ENCODE results near the gene CYP4A22. TPM values are rescaled to one million over a fixed set of nuclear protein-coding genes. Genes with fewer than 3 reads are reported as not detected.

Gene CYP4A22
- total and polyA plus RNA-seq, 7 donors: 1.4 TPM; not detected in 6

- intact Hi-C loops (cut with DNase I): no loop called here
- WGBS, 2 donors: 76 to 78% methylated on average over 7 of the region's 7 CpGs
- TF ChIP-seq POLR2A (IDR thresholded peaks at IDR 0.05) (no peak), POLR2AphosphoS5 (IDR thresholded peaks at IDR 0.05) (no peak), EP300 (IDR thresholded peaks at IDR 0.05) (no peak)
- TF ChIP-seq, protein P1, sequence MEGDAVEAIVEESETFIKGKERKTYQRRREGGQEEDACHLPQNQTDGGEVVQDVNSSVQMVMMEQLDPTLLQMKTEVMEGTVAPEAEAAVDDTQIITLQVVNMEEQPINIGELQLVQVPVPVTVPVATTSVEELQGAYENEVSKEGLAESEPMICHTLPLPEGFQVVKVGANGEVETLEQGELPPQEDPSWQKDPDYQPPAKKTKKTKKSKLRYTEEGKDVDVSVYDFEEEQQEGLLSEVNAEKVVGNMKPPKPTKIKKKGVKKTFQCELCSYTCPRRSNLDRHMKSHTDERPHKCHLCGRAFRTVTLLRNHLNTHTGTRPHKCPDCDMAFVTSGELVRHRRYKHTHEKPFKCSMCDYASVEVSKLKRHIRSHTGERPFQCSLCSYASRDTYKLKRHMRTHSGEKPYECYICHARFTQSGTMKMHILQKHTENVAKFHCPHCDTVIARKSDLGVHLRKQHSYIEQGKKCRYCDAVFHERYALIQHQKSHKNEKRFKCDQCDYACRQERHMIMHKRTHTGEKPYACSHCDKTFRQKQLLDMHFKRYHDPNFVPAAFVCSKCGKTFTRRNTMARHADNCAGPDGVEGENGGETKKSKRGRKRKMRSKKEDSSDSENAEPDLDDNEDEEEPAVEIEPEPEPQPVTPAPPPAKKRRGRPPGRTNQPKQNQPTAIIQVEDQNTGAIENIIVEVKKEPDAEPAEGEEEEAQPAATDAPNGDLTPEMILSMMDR (IDR thresholded peaks at IDR 0.05): no peak
- H3K9me3 ChIP-seq: no peaks in the 10 kb centered on the region
- H3K4me1 ChIP-seq: peaks cover 0 to 14% (median 12%) of the 10 kb centered on the region in 4 donors
- DNase-seq: no peak
- no peak overlapping the region for H3K4me3 ChIP-seq
- no peak overlapping the region for H3K27ac ChIP-seq
- H3K27me3 ChIP-seq: peaks cover 0 to 30% (median 2%) of the 10 kb centered on the region in 3 donors
- no peaks in the 10 kb centered on the region for H3K36me3 ChIP-seq
These were observed 45.5 kb downstream of the CYP4A22 start for GRCh38 chr1:47182676-47183235.

DNA sequence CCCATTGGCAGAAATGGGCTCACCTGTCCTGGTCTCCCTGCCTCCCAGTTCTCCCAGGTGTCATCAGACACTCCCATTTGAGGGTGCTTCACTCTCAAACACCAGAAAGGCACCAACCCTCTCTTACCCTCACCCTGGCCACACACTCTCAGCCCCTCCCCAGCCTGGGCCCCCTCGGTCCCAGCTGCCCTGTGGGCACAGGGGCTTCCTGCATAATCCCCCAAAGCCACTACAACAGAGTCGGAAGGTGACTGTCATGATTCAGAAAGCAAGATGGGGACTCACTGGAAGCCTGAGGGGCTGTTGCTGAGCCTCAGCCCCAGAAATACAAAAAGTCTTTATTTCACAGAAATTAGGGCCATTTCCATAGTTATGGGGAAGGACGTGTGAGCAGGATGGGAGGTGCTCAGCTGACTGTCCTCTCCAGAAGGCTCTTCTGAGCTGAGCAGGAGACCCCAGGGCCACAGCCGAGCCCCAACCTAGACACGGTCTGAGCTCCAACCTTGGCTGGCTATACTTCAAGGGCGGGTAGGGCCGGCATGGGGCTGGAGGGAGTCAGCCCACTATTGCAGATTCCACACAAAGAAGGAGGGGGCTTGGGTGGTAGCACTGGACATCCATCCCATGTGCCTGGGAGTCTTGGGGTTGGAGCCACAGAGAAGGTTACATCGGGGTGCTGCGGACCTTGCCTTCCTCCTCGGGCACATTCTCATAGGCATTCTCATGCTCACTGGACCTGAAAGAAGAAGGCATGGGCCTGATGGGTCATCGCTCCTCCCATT, 46.3 kb downstream of the CYP4A22 start:
- Histone ChIP-seq H3K27ac (no peak overlapping the region), H3K27me3 (peaks cover 0 to 30% (median 2%) of the 10 kb centered on the region in 3 donors), H3K4me1 (peaks cover 0 to 14% (median 12%) of the 10 kb centered on the region in 4 donors), H3K4me3 (no peak overlapping the region), H3K9me3 (no peaks in the 10 kb centered on the region), H3K36me3 (no peaks in the 10 kb centered on the region)
- TF ChIP-seq POLR2A (IDR thresholded peaks at IDR 0.05) (no peak), POLR2AphosphoS5 (IDR thresholded peaks at IDR 0.05) (no peak), EP300 (IDR thresholded peaks at IDR 0.05) (no peak)
- TF ChIP-seq, protein P1 (IDR thresholded peaks at IDR 0.05): no peak
- 79 to 87% methylated on average over 11 of the region's 11 CpGs for WGBS, 2 donors
- intact Hi-C loops (cut with DNase I): no loop called here
- DNase-seq: no peak

DNA sequence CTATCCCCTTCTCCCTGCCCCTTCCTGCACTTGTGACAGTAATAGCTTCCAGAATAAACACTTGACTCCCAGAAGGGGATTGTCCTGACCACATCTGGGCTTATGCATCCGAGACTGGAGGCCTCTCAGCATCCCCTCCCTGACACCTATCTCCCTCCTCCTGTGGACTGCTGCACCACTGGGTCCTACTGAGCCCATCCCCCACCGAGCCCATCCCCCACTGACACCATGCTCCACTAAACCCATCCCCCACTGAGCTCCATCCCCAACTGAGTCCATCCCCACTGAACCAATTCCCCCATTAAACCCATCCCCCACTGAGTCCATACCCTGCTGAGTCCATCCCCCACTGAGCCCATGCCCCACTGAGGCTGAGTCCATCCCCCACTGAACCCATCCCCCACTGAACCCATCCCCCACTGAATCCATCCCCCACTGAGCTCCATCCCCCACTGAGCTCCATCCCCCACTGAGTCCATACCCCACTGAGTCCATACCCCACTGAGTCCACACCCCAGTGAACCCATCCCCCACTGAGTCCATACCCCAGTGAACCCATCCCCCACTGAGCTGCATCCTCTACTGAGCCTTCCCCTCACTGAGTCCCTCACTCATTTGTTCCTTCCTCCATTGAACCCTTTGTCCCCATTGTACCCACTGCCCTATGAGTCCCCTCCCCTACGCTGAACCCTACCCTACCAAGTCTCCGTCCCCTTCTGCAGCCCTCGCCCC, 47.0 kb downstream of the CYP4A22 start:
- TF ChIP-seq EP300 (IDR thresholded peaks at IDR 0.05) (no peak), POLR2AphosphoS5 (IDR thresholded peaks at IDR 0.05) (no peak), POLR2A (IDR thresholded peaks at IDR 0.05) (no peak)
- TF ChIP-seq, protein P1 (IDR thresholded peaks at IDR 0.05): no peak
- no peak for DNase-seq
- no peaks in the 10 kb centered on the region for H3K36me3 ChIP-seq
- peaks cover 0 to 30% (median 2%) of the 10 kb centered on the region in 3 donors for H3K27me3 ChIP-seq
- WGBS, 2 donors: 82 to 86% methylated on average over 5 of the region's 5 CpGs
- no peak overlapping the region for H3K4me3 ChIP-seq
- H3K9me3 ChIP-seq: no peaks in the 10 kb centered on the region
- no peak overlapping the region for H3K27ac ChIP-seq
- peaks cover 0 to 13% (median 12%) of the 10 kb centered on the region in 4 donors for H3K4me1 ChIP-seq
- intact Hi-C loops (cut with DNase I): no loop called here

DNA sequence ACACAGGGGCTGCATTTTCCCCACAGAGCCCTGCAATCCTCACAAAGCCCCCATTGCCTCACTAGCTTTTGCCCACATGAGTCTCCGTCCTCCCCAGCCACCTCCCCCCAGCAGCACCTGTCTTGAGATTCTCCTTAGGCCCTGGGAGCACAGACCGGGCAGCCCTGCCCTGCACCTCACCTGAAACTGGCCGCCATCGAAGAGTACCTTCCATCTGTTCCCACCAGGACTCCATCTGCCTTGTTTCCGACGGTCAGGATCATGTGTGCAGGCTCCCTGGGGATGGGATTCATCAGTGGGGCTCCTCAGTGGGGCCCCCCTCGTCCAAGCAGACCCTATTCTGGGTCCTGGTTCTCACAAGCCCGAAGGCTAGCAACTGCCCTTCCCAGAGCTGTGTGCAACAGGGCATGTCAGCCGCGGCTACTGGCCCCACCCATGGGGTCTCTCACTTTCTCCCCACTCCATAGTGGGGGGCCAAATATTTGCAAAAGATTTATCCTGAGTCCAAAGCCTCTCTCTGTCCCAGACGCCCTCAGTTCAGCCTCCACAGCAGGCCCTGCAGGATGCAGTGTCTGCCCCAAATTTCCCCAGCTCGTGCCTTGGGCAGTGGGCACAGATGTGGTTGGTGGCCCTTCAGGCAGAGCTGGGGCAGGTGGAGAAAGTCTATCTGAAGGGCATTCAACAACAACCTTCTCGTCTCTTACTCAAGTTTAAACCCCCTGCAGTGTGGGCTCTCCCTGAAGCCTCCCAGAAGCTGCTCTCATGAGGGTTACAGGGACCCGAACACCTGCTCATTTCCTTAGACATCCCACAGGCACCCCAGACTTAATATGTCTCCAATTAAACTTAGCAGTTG, 47.8 kb downstream of the CYP4A22 start:
- H3K9me3 ChIP-seq: no peaks in the 10 kb centered on the region
- no peak for DNase-seq
- no peak for TF ChIP-seq POLR2A (IDR thresholded peaks at IDR 0.05)
- no peak for TF ChIP-seq EP300 (IDR thresholded peaks at IDR 0.05)
- no peak overlapping the region for H3K4me3 ChIP-seq
- H3K27ac ChIP-seq: no peak overlapping the region
- 89 to 91% methylated on average over 14 of the region's 14 CpGs for WGBS, 2 donors
- intact Hi-C loops (cut with DNase I): no loop called here
- H3K36me3 ChIP-seq: no peaks in the 10 kb centered on the region
- H3K4me1 ChIP-seq: peaks cover 0 to 12% (median 8%) of the 10 kb centered on the region in 4 donors
- peaks cover 0 to 30% (median 2%) of the 10 kb centered on the region in 3 donors for H3K27me3 ChIP-seq

Measured in sigmoid colon (tissue), 7 donors.